ENCODE measurements around the gene SLC9A3. TPM values are rescaled to one million over a fixed set of nuclear protein-coding genes. Genes with fewer than 3 reads are reported as not detected.

The SLC9A3 gene
- total RNA-seq, 1 experiment from 2014 or later = 1.9 TPM

DNA sequence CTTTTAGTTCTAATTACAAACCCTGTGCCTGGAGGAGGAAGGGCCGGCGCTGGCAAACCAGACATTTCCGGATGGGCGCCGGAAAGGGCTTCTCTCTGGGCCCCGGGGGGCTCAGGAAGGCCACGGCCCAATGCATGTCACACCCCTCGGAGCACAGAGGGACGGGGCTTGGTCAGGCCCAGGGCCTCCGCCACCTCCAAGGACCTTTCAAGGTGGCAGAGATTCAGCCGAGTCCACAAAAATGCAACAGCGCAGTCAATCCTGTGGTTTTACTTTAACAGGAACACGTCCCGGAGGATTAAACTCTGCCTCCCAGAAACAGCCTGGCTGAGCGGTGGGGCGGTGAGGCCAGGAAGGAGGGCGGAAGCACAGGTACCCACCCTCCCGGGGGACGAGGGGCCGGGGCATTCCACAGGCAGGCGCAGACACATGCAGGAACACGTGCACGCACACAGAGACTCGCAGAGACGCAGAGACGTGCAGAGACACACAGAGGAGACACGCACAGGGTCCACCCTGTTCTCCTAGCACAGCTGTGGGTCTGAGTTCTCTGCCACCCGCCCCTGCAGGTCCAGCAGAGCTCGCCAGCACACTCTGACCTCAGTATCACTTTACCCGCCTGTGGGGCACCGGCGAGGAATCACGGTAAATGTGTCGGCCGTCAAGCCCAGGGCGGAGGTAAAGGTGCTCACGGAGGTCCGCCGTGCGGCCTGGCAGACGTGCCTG lies 23.0 kb downstream of the SLC9A3 start:
- Histone ChIP-seq H3K4me1 (ENCODE audit: insufficient read depth, low read length, poor library complexity, severe bottlenecking) (no peaks in the 10 kb centered on the region), H3K9me3 (ENCODE audit: low read depth, low read length, poor library complexity, severe bottlenecking) (no peaks in the 10 kb centered on the region), H3K36me3 (ENCODE audit: insufficient read depth, low read length, poor library complexity, severe bottlenecking) (no peaks in the 10 kb centered on the region), H3K27ac (ENCODE audit: low read depth, low read length, poor library complexity, severe bottlenecking) (no peak overlapping the region), H3K27me3 (replicated peaks; ENCODE audit: insufficient read depth, low read depth, low read length, poor library complexity) (peaks cover 13% of the 10 kb centered on the region), H3K4me3 (ENCODE audit: low read depth, low read length, poor library complexity, severe bottlenecking) (no peak overlapping the region)
- ChIA-PET POLR2A (ENCODE audit: low non-redundant PET) (no interaction called here), CTCF (no interaction called here)
- intact Hi-C loops (cut with micrococcal nuclease; ENCODE audit: unreplicated experiment) = no loop called here
- TF ChIP-seq EZH2 (IDR thresholded peaks at IDR 0.05; ENCODE audit: borderline replicate concordance, low read depth, low read length, poor library complexity, severe bottlenecking) = no peak
- TF ChIP-seq, protein P1, sequence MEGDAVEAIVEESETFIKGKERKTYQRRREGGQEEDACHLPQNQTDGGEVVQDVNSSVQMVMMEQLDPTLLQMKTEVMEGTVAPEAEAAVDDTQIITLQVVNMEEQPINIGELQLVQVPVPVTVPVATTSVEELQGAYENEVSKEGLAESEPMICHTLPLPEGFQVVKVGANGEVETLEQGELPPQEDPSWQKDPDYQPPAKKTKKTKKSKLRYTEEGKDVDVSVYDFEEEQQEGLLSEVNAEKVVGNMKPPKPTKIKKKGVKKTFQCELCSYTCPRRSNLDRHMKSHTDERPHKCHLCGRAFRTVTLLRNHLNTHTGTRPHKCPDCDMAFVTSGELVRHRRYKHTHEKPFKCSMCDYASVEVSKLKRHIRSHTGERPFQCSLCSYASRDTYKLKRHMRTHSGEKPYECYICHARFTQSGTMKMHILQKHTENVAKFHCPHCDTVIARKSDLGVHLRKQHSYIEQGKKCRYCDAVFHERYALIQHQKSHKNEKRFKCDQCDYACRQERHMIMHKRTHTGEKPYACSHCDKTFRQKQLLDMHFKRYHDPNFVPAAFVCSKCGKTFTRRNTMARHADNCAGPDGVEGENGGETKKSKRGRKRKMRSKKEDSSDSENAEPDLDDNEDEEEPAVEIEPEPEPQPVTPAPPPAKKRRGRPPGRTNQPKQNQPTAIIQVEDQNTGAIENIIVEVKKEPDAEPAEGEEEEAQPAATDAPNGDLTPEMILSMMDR (conservative IDR thresholded peaks at IDR 0.05; ENCODE audit: low read depth, low read length) = no peak
- DNase-seq (ENCODE audit: low spot score) = no peak
- BruUV-seq (replicated peaks) = no TSS peak

DNA sequence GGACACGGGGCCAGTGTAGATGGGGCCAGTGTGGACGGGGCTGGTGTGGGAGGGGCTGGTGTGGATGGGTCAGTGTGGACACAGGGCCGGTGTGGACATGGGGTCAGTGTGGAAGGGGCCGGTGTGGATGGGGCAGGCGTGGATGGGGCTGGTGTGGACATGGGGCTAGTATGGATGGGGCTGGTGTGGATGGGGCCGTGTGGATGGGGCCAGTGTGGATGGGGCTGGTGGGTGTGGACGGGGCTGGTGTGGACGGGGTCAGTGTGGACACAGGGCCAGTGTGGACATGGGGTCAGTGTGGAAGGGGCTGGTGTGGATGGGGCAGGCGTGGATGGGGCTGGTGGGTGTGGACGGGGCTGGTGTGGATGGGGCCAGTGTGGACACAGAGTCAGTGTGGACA lies 23.8 kb downstream of the SLC9A3 start:
- no peak for DNase-seq (ENCODE audit: low spot score)
- POLR2A ChIA-PET (ENCODE audit: low non-redundant PET) = no interaction called here
- BruUV-seq (replicated peaks) = no TSS peak
- H3K4me1 ChIP-seq (ENCODE audit: insufficient read depth, low read length, poor library complexity, severe bottlenecking) = no peaks in the 10 kb centered on the region
- no peak for TF ChIP-seq EZH2 (IDR thresholded peaks at IDR 0.05; ENCODE audit: borderline replicate concordance, low read depth, low read length, poor library complexity, severe bottlenecking)
- TF ChIP-seq, protein P1 (conservative IDR thresholded peaks at IDR 0.05; ENCODE audit: low read depth, low read length) = no peak
- H3K4me3 ChIP-seq (ENCODE audit: low read depth, low read length, poor library complexity, severe bottlenecking) = no peak overlapping the region
- H3K36me3 ChIP-seq (ENCODE audit: insufficient read depth, low read length, poor library complexity, severe bottlenecking) = no peaks in the 10 kb centered on the region
- CTCF ChIA-PET = no interaction called here
- intact Hi-C loops (cut with micrococcal nuclease; ENCODE audit: unreplicated experiment) = no loop called here
- H3K27ac ChIP-seq (ENCODE audit: low read depth, low read length, poor library complexity, severe bottlenecking) = no peak overlapping the region
- H3K9me3 ChIP-seq (ENCODE audit: low read depth, low read length, poor library complexity, severe bottlenecking) = no peaks in the 10 kb centered on the region
- H3K27me3 ChIP-seq (replicated peaks; ENCODE audit: insufficient read depth, low read depth, low read length, poor library complexity) = peaks cover 18% of the 10 kb centered on the region

DNA sequence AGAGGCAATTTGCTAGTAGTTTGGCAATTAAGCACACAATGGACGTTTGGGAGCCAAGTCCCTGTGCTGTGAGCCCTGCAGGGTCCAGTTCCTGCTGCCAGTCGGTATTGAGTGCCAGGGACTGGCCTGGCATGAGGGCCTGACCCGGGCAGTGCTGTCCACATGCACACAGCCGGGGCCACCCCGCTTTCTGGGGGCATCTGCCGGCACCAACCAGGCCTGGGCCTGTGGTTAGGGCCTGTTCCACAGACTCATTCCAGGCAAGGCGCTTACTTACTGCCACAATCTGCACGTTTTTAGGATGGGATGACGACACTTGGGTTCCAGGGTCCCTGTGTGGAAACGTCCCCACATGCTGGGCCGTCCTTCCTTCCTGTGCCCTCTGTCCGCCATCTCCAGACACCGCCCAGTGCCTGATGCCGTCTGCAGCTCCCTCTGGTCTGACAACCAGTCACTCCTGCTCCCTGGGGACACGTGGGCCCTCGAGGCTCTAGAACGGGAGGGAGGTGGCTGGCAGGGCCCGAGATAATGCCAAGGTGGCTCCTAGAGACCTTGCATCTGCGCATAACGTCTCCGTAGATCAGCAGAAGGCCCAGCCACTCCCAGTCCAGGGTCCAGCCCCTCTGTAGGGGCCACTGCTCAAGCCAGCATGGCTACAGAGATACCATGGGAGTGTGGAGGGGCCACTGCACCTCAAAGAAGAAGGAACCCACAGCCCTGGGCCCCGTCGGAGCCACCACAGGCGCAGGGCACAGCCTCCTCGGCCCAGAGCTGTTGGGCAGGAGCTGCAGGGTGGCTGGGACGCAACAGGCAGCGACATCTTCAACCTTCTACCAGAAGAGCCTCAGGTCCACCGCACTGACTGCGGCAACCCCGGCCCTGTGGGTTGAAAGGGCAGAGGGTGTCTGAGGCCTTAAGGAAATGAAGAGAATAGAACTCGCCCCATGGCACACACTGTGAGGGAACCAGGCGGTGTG lies 24.7 kb downstream of the SLC9A3 start:
- Histone ChIP-seq H3K27me3 (replicated peaks; ENCODE audit: insufficient read depth, low read depth, low read length, poor library complexity) (peaks cover 18% of the 10 kb centered on the region), H3K4me1 (ENCODE audit: insufficient read depth, low read length, poor library complexity, severe bottlenecking) (no peaks in the 10 kb centered on the region), H3K27ac (ENCODE audit: low read depth, low read length, poor library complexity, severe bottlenecking) (no peak overlapping the region), H3K36me3 (ENCODE audit: insufficient read depth, low read length, poor library complexity, severe bottlenecking) (no peaks in the 10 kb centered on the region), H3K9me3 (ENCODE audit: low read depth, low read length, poor library complexity, severe bottlenecking) (no peaks in the 10 kb centered on the region), H3K4me3 (ENCODE audit: low read depth, low read length, poor library complexity, severe bottlenecking) (no peak overlapping the region)
- intact Hi-C loops (cut with micrococcal nuclease; ENCODE audit: unreplicated experiment) = no loop called here
- no peak for DNase-seq (ENCODE audit: low spot score)
- BruUV-seq (replicated peaks) = no TSS peak
- CTCF ChIA-PET = no interaction called here
- POLR2A ChIA-PET (ENCODE audit: low non-redundant PET) = no interaction called here
- TF ChIP-seq, protein P1 (conservative IDR thresholded peaks at IDR 0.05; ENCODE audit: low read depth, low read length) = no peak
- TF ChIP-seq EZH2 (IDR thresholded peaks at IDR 0.05; ENCODE audit: borderline replicate concordance, low read depth, low read length, poor library complexity, severe bottlenecking) = no peak

Measured in A673 (cell line).